DOHH2 (cell line): ENCODE results near the gene MBP.

ENCODE experiments used
- H3F3A ChIP-seq: fragments of 200-600 bp; sonication (generic), shearing (Covaris generic); 2 replicates; pipeline ENCODE4 v1.6.0; 2016; ENCODE audit warnings: antibody characterized with exemption, mild to moderate bottlenecking; ENCODE audit not compliant: control insufficient read depth, insufficient read depth
- H3K27ac ChIP-seq: fragments of 200-600 bp; sonication (generic); 2 replicates; pipeline ENCODE4 v1.5.1; 2014; ENCODE audit warnings: low read depth, mild to moderate bottlenecking, low read length, moderate library complexity
- H3K27me3 ChIP-seq: fragments of 200-600 bp; sonication (generic); 2 replicates; pipeline ENCODE4 v1.6.1; 2014; ENCODE audit warnings: mild to moderate bottlenecking, low read length, mixed read lengths; ENCODE audit not compliant: control insufficient read depth
- H3K36me3 ChIP-seq: fragments of 200-600 bp; sonication (generic); 2 replicates; pipeline ENCODE4 v1.6.1; 2014; ENCODE audit warnings: mild to moderate bottlenecking, low read length, moderate library complexity, mixed read lengths; ENCODE audit not compliant: control insufficient read depth
- H3K4me1 ChIP-seq: fragments of 200-600 bp; sonication (generic); 2 replicates; pipeline ENCODE4 v1.6.1; 2014; ENCODE audit warnings: mild to moderate bottlenecking, low read length, mixed read lengths; ENCODE audit not compliant: control insufficient read depth
- H3K4me2 ChIP-seq: fragments of 200-600 bp; sonication (generic); 2 replicates; pipeline ENCODE4 v1.6.0; 2014; ENCODE audit warnings: mild to moderate bottlenecking, low read length, moderate library complexity
- H3K4me3 ChIP-seq: fragments of 200-600 bp; sonication (generic); 2 replicates; pipeline ENCODE4 v1.5.1; 2014; ENCODE audit warnings: mild to moderate bottlenecking, low read length, mixed read lengths
- H3K79me2 ChIP-seq: fragments of 200-600 bp; sonication (generic); 2 replicates; pipeline ENCODE4 v1.6.1; 2014; ENCODE audit warnings: mild to moderate bottlenecking, low read length, mixed read lengths; ENCODE audit not compliant: control insufficient read depth
- H3K9me2 ChIP-seq: fragments of 200-600 bp; sonication (generic); replicated peaks from 2 replicates; pipeline ENCODE4 v1.6.1; 2014; ENCODE audit warnings: mild to moderate bottlenecking, low read length, mixed read lengths; ENCODE audit not compliant: control insufficient read depth
- H3K9me3 ChIP-seq: fragments of 200-600 bp; sonication (generic); 2 replicates; pipeline ENCODE4 v1.6.1; 2014; ENCODE audit warnings: antibody characterized with exemption, low read length, mixed read lengths; ENCODE audit not compliant: control insufficient read depth, insufficient read depth
- H4K20me1 ChIP-seq: fragments of 200-600 bp; sonication (generic); 2 replicates; pipeline ENCODE4 v1.6.0; 2014; ENCODE audit warnings: low read depth, mild to moderate bottlenecking, antibody characterized with exemption, low read length, moderate library complexity; ENCODE audit not compliant: control insufficient read depth, insufficient read depth
- CTCF ChIP-seq: fragments of 200-600 bp; sonication (generic); IDR thresholded peaks from one replicate; pipeline ENCODE4 v1.5.1; 2014; ENCODE audit warnings: antibody characterized with exemption, mild to moderate bottlenecking, low read depth, low read length; ENCODE audit not compliant: poor library complexity, severe bottlenecking
- EZH2phosphoT487 ChIP-seq: fragments of 200-600 bp; sonication (generic); IDR thresholded peaks from 2 replicates; pipeline ENCODE4 v1.6.1; 2017; ENCODE audit warnings: borderline replicate concordance, mild to moderate bottlenecking, antibody characterized with exemption, low read length, moderate library complexity, mixed read lengths

The MBP gene

GRCh38 chr18:77042583-77042982 is 90.0 kb downstream of the MBP start:
- no peak overlapping the region for H3K4me2 ChIP-seq
- H3K79me2 ChIP-seq: peaks cover 14% of the 10 kb centered on the region
- peaks cover 5% of the 10 kb centered on the region; the same call in 1 of the 2 replicates for H3F3A ChIP-seq
- H3K9me2 ChIP-seq: no peaks in the 10 kb centered on the region
- H3K36me3 ChIP-seq: peaks cover 11% of the 10 kb centered on the region
- no peaks in the 10 kb centered on the region for H4K20me1 ChIP-seq
- TF ChIP-seq CTCF (no peak), EZH2phosphoT487 (no peak)
- H3K4me3 ChIP-seq: no peak overlapping the region
- H3K9me3 ChIP-seq: peaks cover 3% of the 10 kb centered on the region; the same call in 1 of the 2 replicates
- no peaks in the 10 kb centered on the region for H3K27me3 ChIP-seq
- H3K4me1 ChIP-seq: peaks cover 37% of the 10 kb centered on the region
- H3K27ac ChIP-seq: no peak overlapping the region

DNA sequence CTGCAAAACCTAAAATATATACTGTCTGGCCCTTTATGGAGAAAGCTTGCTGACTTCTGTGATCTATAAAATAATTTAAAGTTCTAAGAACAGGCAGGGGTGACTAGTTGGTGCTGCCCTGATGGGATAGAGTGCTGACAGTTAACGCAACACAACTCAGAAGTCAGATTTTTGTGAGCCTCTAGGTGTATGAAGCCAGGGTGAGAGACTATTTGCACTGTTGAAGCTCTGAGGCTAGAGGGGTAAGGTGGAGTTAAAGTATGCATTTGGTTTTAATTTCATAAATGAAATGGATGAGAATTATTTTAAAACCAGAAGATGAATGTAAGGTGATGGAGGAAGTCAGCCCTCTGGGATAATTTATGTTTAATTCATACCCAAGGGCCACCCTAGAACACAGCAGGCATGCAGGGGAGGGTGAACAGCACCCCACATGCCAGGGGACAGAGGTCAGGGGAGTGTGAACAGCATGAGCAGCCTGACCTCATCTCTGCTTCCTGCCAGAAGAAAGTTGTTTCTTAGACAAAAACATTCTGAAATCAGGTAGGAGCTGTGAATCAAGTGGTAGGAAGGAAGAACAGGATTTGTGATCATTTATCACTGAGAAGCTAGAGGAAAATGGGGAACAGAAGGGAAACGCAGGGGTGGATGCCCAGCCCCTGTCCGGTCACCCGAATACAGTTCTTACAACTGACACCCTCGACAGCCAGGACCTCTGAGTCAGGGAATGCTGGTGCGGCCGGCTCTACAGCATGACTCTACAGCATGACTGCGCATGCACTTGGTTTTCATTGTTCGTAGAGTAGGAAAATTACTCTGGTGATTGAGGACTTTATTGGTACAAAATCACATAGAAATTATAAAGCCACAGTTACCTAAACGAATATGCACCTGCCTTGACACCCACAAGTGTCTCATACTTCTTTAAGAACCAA is 93.1 kb downstream of the MBP start:
- no peaks in the 10 kb centered on the region for H4K20me1 ChIP-seq
- H3K27me3 ChIP-seq: no peaks in the 10 kb centered on the region
- H3K36me3 ChIP-seq: no peaks in the 10 kb centered on the region
- no peaks in the 10 kb centered on the region for H3K9me2 ChIP-seq
- 0 out of 2 replicates have a peak, but pooled peaks cover 2% of the 10 kb centered on the region for H3F3A ChIP-seq
- H3K4me1 ChIP-seq: peaks cover 5% of the 10 kb centered on the region
- no peak overlapping the region for H3K4me2 ChIP-seq
- no peak overlapping the region for H3K27ac ChIP-seq
- H3K9me3 ChIP-seq: peaks cover 3% of the 10 kb centered on the region; the same call in 1 of the 2 replicates
- H3K4me3 ChIP-seq: no peak overlapping the region
- TF ChIP-seq CTCF (no peak), EZH2phosphoT487 (no peak)
- peaks cover 10% of the 10 kb centered on the region for H3K79me2 ChIP-seq

DNA sequence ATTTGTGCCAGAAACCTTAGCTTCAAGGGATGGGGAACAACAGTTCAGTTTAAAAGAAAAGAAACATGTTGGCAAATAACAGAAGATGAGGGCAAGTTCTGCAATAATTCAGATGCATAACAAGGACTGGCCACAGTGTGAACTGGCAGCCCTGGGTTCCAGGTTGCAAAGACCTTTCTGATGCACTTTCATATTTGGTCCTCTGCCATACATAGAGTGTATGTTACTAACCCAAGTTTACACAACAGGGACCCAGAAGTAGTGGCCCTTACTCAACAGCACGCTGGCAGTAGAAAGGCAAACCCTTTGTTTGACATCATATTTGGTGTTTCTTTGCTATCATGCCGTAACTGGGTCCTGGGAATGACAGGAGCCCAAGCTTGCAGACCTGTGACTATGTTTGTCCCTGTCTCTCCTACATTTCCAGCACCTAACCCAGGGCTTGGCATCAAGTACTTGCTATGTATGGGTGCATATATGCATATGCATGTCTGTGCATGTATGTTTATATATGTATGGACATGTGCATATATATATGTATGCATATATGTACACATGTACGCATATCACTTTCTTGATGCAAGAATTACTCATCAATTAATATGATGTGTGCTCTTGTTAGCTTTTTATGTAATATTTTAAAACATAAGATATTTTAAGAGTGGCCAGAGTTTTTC is 94.3 kb downstream of the MBP start:
- H3K4me2 ChIP-seq: no peak overlapping the region
- no peaks in the 10 kb centered on the region for H3K36me3 ChIP-seq
- no peak for TF ChIP-seq CTCF
- no peak for TF ChIP-seq EZH2phosphoT487
- 0 out of 2 replicates have a peak, but pooled peaks cover 2% of the 10 kb centered on the region for H3F3A ChIP-seq
- peaks cover 3% of the 10 kb centered on the region; the same call in 1 of the 2 replicates for H3K9me3 ChIP-seq
- H4K20me1 ChIP-seq: no peaks in the 10 kb centered on the region
- H3K27me3 ChIP-seq: no peaks in the 10 kb centered on the region
- no peaks in the 10 kb centered on the region for H3K9me2 ChIP-seq
- H3K79me2 ChIP-seq: peaks cover 9% of the 10 kb centered on the region
- H3K4me1 ChIP-seq: no peaks in the 10 kb centered on the region
- no peak overlapping the region for H3K27ac ChIP-seq
- H3K4me3 ChIP-seq: no peak overlapping the region
